ENCODE measurements around the gene KIF13A.

The KIF13A gene

GRCh38 chr6:17878734-17879133 is 108.7 kb downstream of the KIF13A start:
- Histone ChIP-seq H3K79me2 (ENCODE audit: low read length) (no peaks in the 10 kb centered on the region), H3K4me1 (ENCODE audit: low read length) (no peaks in the 10 kb centered on the region), H3K9ac (ENCODE audit: low read length) (no peak overlapping the region), H3K27ac (ENCODE audit: low read length) (no peak overlapping the region), H3F3A (ENCODE audit: insufficient read depth, low read length) (no peaks in the 10 kb centered on the region), H3K4me3 (ENCODE audit: low read length) (no peak overlapping the region), H3K9me3 (replicated peaks; ENCODE audit: insufficient read depth, low read length) (no peaks in the 10 kb centered on the region), H3K9me2 (replicated peaks; ENCODE audit: insufficient read depth, low read length) (no peaks in the 10 kb centered on the region), H2AFZ (ENCODE audit: low read length) (no peak overlapping the region), H3K27me3 (replicated peaks; ENCODE audit: insufficient read depth, low read length) (no peaks in the 10 kb centered on the region), H3K36me3 (replicated peaks; ENCODE audit: insufficient read depth, low read length) (no peaks in the 10 kb centered on the region), H4K20me1 (ENCODE audit: insufficient read depth, low read length) (no peaks in the 10 kb centered on the region), H3K4me2 (ENCODE audit: low read depth, low read length) (no peak overlapping the region)
- TF ChIP-seq EZH2phosphoT487 (IDR thresholded peaks at IDR 0.05; ENCODE audit: low read length) (no peak), CTCF (IDR thresholded peaks at IDR 0.05; ENCODE audit: low read length) (no peak), EZH2 (optimal IDR thresholded peaks at IDR 0.05; ENCODE audit: low read depth, low read length) (no peak)
- no peak for DNase-seq

- Histone ChIP-seq H3K27ac (ENCODE audit: low read length) (no peak overlapping the region), H4K20me1 (ENCODE audit: insufficient read depth, low read length) (no peaks in the 10 kb centered on the region), H3K9ac (ENCODE audit: low read length) (no peak overlapping the region), H3K36me3 (replicated peaks; ENCODE audit: insufficient read depth, low read length) (no peaks in the 10 kb centered on the region), H3K9me3 (replicated peaks; ENCODE audit: insufficient read depth, low read length) (no peaks in the 10 kb centered on the region), H3K27me3 (replicated peaks; ENCODE audit: insufficient read depth, low read length) (no peaks in the 10 kb centered on the region), H3F3A (ENCODE audit: insufficient read depth, low read length) (no peaks in the 10 kb centered on the region), H3K4me3 (ENCODE audit: low read length) (no peak overlapping the region), H3K4me1 (ENCODE audit: low read length) (no peaks in the 10 kb centered on the region), H2AFZ (ENCODE audit: low read length) (no peak overlapping the region), H3K4me2 (ENCODE audit: low read depth, low read length) (no peak overlapping the region), H3K9me2 (replicated peaks; ENCODE audit: insufficient read depth, low read length) (no peaks in the 10 kb centered on the region), H3K79me2 (ENCODE audit: low read length) (no peaks in the 10 kb centered on the region)
- DNase-seq = no peak
- TF ChIP-seq CTCF (IDR thresholded peaks at IDR 0.05; ENCODE audit: low read length) (no peak), EZH2 (optimal IDR thresholded peaks at IDR 0.05; ENCODE audit: low read depth, low read length) (no peak), EZH2phosphoT487 (IDR thresholded peaks at IDR 0.05; ENCODE audit: low read length) (no peak)
Measured at GRCh38 chr6:17877895-17878440, 109.5 kb downstream of the KIF13A start.

DNA sequence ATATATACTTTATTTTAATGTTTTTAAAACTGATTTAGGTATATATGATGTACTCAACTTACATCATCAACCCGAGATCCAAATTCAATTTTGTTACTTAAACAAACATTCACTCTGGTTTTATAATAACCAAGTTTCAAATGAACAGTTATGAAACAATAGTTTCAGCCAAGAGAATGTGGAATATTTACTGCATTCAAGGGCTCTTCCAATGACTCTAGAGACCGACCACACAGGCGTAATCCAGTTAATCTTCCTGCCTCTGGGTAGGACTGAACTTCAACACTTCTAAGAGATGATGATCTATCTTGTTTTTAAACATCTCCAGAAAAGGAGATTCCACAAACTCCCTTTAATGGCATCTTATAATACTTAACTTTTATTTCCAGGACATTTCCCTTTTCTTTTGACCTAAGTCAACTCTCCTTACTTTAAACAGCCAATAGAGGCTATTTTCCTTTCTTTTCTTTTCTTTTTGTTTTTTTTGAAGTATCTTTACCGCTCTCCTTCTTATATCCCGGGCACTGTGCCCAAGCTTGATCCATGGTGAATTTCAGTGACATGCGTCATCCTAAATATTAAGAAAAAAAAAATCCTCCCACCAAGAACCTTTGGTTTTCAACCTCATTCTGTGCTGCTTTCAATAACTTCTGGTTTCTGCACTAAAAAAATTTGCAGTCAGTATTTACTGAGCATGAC is 110.1 kb downstream of the KIF13A start:
- Histone ChIP-seq H2AFZ (ENCODE audit: low read length) (no peak overlapping the region), H3K4me1 (ENCODE audit: low read length) (no peaks in the 10 kb centered on the region), H3K27ac (ENCODE audit: low read length) (no peak overlapping the region), H3K9ac (ENCODE audit: low read length) (no peak overlapping the region), H3K36me3 (replicated peaks; ENCODE audit: insufficient read depth, low read length) (no peaks in the 10 kb centered on the region), H3K9me3 (replicated peaks; ENCODE audit: insufficient read depth, low read length) (no peaks in the 10 kb centered on the region), H3K79me2 (ENCODE audit: low read length) (no peaks in the 10 kb centered on the region), H3F3A (ENCODE audit: insufficient read depth, low read length) (no peaks in the 10 kb centered on the region), H3K4me2 (ENCODE audit: low read depth, low read length) (no peak overlapping the region), H3K27me3 (replicated peaks; ENCODE audit: insufficient read depth, low read length) (no peaks in the 10 kb centered on the region), H3K9me2 (replicated peaks; ENCODE audit: insufficient read depth, low read length) (no peaks in the 10 kb centered on the region), H4K20me1 (ENCODE audit: insufficient read depth, low read length) (no peaks in the 10 kb centered on the region), H3K4me3 (ENCODE audit: low read length) (no peak overlapping the region)
- TF ChIP-seq EZH2 (optimal IDR thresholded peaks at IDR 0.05; ENCODE audit: low read depth, low read length) (no peak), EZH2phosphoT487 (IDR thresholded peaks at IDR 0.05; ENCODE audit: low read length) (no peak), CTCF (IDR thresholded peaks at IDR 0.05; ENCODE audit: low read length) (no peak)
- no peak for DNase-seq

Data from MM.1S (cell line).